ENCODE results near the gene CDH13. TPM values are rescaled to one million over a fixed set of nuclear protein-coding genes. Genes with fewer than 3 reads are reported as not detected.

CDH13 gene
- total and polyA plus RNA-seq, 9 of the 15 experiments (the other 6 are each of a cell fraction or from before 2014, with no cell fraction given), result 0.03 TPM; not detected in 8

GRCh38 chr16:83443972-83444371 lies 817.2 kb downstream of the CDH13 start (continued):
- no peak for TF ChIP-seq PBX2 (CRISPR knock-in tag; IDR thresholded peaks at IDR 0.05; ENCODE audit: low read depth)
- no peak for TF ChIP-seq PBX2 (tag; conservative IDR thresholded peaks at IDR 0.05; ENCODE audit: low read depth)
- no peak for TF ChIP-seq CHD7 (IDR thresholded peaks at IDR 0.05; ENCODE audit: low read depth, low read length)
- TF ChIP-seq ZNF398 (CRISPR knock-in tag; IDR thresholded peaks at IDR 0.05), result no peak

Measured in K562 (cell line).